PC-9 (cell line): Measurements from ENCODE around the gene BAD. TPM values are rescaled to one million over a fixed set of nuclear protein-coding genes. Genes with fewer than 3 reads are reported as not detected.
A peak's percentile ranks its signal among the peaks of the same experiment; 100 is the strongest.

ENCODE experiments used
- BruUV-seq: library from RNA; stranded (reverse); fragments of 400-500 nt; replicated peaks from 2 replicates; lab custom pipeline; 2021; lab: Mats Ljungman, UMichigan
- CTCF ChIA-PET: fragments of 300-600 bp; sonication (Branson Sonifier 250); formaldehyde crosslinking; loops from one replicate; lab custom pipeline; 2022; ENCODE audit warnings: antibody characterized with exemption; lab: Charles Lee
- POLR2A ChIA-PET: fragments of 300-600 bp; sonication (Branson Sonifier 250); formaldehyde crosslinking; loops from one replicate; lab custom pipeline; 2022; ENCODE audit warnings: antibody characterized with exemption; ENCODE audit not compliant: unreplicated experiment; lab: Charles Lee
- DNase-seq, 2 experiments: peaks; one replicate each; pipeline versions ENCODE4 v3.0.0 to v3.0.0-alpha.2; 2015 to 2022; ENCODE audit warnings: mixed read lengths in 1 of 2
- H2AFZ ChIP-seq: fragments of 200-600 bp; sonication (generic); 2 replicates; pipeline ENCODE4 v1.8.1; 2017; ENCODE audit warnings: antibody characterized with exemption
- H3F3A ChIP-seq: fragments of 200-600 bp; sonication (generic); 2 replicates; pipeline ENCODE4 v1.8.1; 2017; ENCODE audit warnings: antibody characterized with exemption, mild to moderate bottlenecking, low read depth; ENCODE audit not compliant: insufficient read depth
- H3K27ac ChIP-seq: fragments of 200-600 bp; sonication (generic); 2 replicates; pipeline ENCODE4 v1.6.1; 2016; ENCODE audit warnings: mixed run types
- H3K27me3 ChIP-seq: fragments of 200-600 bp; sonication (generic); 2 replicates; pipeline ENCODE4 v1.6.1; 2016; ENCODE audit warnings: low read depth, mixed run types; ENCODE audit not compliant: insufficient read depth
- H3K36me3 ChIP-seq: fragments of 200-600 bp; sonication (generic); 2 replicates; pipeline ENCODE4 v1.6.1; 2016; ENCODE audit warnings: low read depth, mixed run types
- H3K4me1 ChIP-seq: fragments of 200-600 bp; sonication (generic); replicated peaks from 2 replicates; pipeline ENCODE4 v1.6.1; 2016; ENCODE audit warnings: mixed run types; ENCODE audit not compliant: insufficient read depth
- H3K4me2 ChIP-seq: fragments of 200-600 bp; sonication (generic); 2 replicates; pipeline ENCODE4 v1.6.1; 2017; ENCODE audit warnings: mixed run types
- H3K4me3 ChIP-seq: fragments of 200-600 bp; sonication (generic); 2 replicates; pipeline ENCODE4 v1.6.1; 2016; ENCODE audit warnings: mixed run types
- H3K79me2 ChIP-seq: fragments of 200-600 bp; sonication (generic); 2 replicates; pipeline ENCODE4 v1.6.1; 2017; ENCODE audit warnings: low read depth, mixed run types
- H3K9me2 ChIP-seq: fragments of 200-600 bp; sonication (generic); 2 replicates; pipeline ENCODE4 v1.8.1; 2017; ENCODE audit warnings: mild to moderate bottlenecking; ENCODE audit not compliant: insufficient read depth
- H3K9me3 ChIP-seq: fragments of 200-600 bp; sonication (generic); 2 replicates; pipeline ENCODE4 v1.8.1; 2016; ENCODE audit warnings: low read depth; ENCODE audit not compliant: insufficient read depth
- H4K20me1 ChIP-seq: fragments of 200-600 bp; sonication (generic); 2 replicates; pipeline ENCODE4 v1.8.1; 2017; ENCODE audit not compliant: insufficient read depth
- CTCF ChIP-seq: fragments of 200-600 bp; sonication (generic); conservative IDR thresholded peaks from 2 replicates; pipeline ENCODE4 v1.6.1; 2017; ENCODE audit warnings: mixed run types, antibody characterized with exemption, mild to moderate bottlenecking, moderate library complexity
- EZH2 ChIP-seq: fragments of 200-600 bp; sonication (generic); IDR thresholded peaks from 2 replicates; pipeline ENCODE4 v1.8.0; 2017; ENCODE audit warnings: antibody characterized with exemption, low read depth
- intact Hi-C: fragments of 100-400 bp; cut with micrococcal nuclease; formaldehyde crosslinking; loops from one replicate; pipeline ENCODE4 v1.10.0; 2022; ENCODE audit not compliant: unreplicated experiment
- total RNA-seq: library from RNA; stranded (reverse); gene quantifications from 2 replicates; pipeline ENCODE4 v1.2.3, GENCODE V29; 2021

Gene BAD
- total RNA-seq, 1 experiment from 2014 or later, result 94.3 TPM

- Histone ChIP-seq H3K4me1 (peaks cover 25% of the 10 kb centered on the region), H4K20me1 (no peaks in the 10 kb centered on the region), H3K79me2 (peaks cover 18% of the 10 kb centered on the region), H3K27ac (peak overlapping the region; percentile 89), H3K4me2 (peak overlapping the region; percentile 91), H3K36me3 (peaks cover 1% of the 10 kb centered on the region; the same call in 1 of the 2 replicates), H3K9me3 (no peaks in the 10 kb centered on the region), H3K4me3 (peak overlapping the region; percentile 63), H3K27me3 (no peaks in the 10 kb centered on the region), H2AFZ (no peak overlapping the region; the same call in 1 of the 2 replicates), H3K9me2 (no peaks in the 10 kb centered on the region), H3F3A (peaks cover 49% of the 10 kb centered on the region)
- ChIA-PET POLR2A (interaction anchor here (0.5 to 0.6 kb wide), 2 partner anchors 52 to 654 kb away, joined by 4 to 6 read pairs; partner anchors contain the start of gene PLAAT3), CTCF (interaction anchor here (0.6 to 1.3 kb wide), 5 partner anchors 9 to 87 kb away, joined by 3 to 14 read pairs (median 6); no protein-coding TSS in a partner anchor)
- TF ChIP-seq CTCF (no peak), EZH2 (no peak)
- peak; percentile 64 to 88 for DNase-seq
- intact Hi-C loops, result no loop called here
- no TSS peak for BruUV-seq
These were observed 16.2 kb downstream of the BAD start for GRCh38 chr11:64268025-64268892.

GRCh38 chr11:64267207-64267945, 17.1 kb downstream of the BAD start:
- no peak overlapping the region for H3K27ac ChIP-seq
- no peaks in the 10 kb centered on the region for H3K27me3 ChIP-seq
- no peak for TF ChIP-seq EZH2
- BruUV-seq, result no TSS peak
- H3K4me1 ChIP-seq, result peaks cover 21% of the 10 kb centered on the region
- H3K79me2 ChIP-seq, result peaks cover 9% of the 10 kb centered on the region
- peak; percentile 26 to 89 for DNase-seq
- H2AFZ ChIP-seq, result no peak overlapping the region
- ChIA-PET POLR2A (interaction anchor here (0.5 to 0.9 kb wide), 6 partner anchors 15 to 88 kb away, joined by 3 to 11 read pairs (median 4); no protein-coding TSS in a partner anchor), CTCF (interaction anchor here (0.6 to 1.7 kb wide), 11 partner anchors 9 to 88 kb away, joined by 3 to 15 read pairs (median 3); no protein-coding TSS in a partner anchor)
- H3K9me3 ChIP-seq, result no peaks in the 10 kb centered on the region
- intact Hi-C loops, result no loop called here
- no peaks in the 10 kb centered on the region for H3K9me2 ChIP-seq
- H4K20me1 ChIP-seq, result no peaks in the 10 kb centered on the region
- peaks cover 9% of the 10 kb centered on the region; the same call in 1 of the 2 replicates for H3K36me3 ChIP-seq
- peak overlapping the region; percentile 91; the same call in 1 of the 2 replicates for H3K4me2 ChIP-seq
- H3K4me3 ChIP-seq, result no peak overlapping the region
- peaks cover 44% of the 10 kb centered on the region for H3F3A ChIP-seq

GRCh38 chr11:64266339-64266738, 18.1 kb downstream of the BAD start:
- Histone ChIP-seq H3K4me3 (no peak overlapping the region), H3K9me2 (no peaks in the 10 kb centered on the region), H3K4me2 (no peak overlapping the region), H3K4me1 (peaks cover 14% of the 10 kb centered on the region), H4K20me1 (no peaks in the 10 kb centered on the region), H2AFZ (no peak overlapping the region), H3K79me2 (no peaks in the 10 kb centered on the region), H3K36me3 (peaks cover 9% of the 10 kb centered on the region; the same call in 1 of the 2 replicates), H3F3A (peaks cover 33% of the 10 kb centered on the region), H3K27me3 (no peaks in the 10 kb centered on the region), H3K27ac (no peak overlapping the region), H3K9me3 (no peaks in the 10 kb centered on the region)
- CTCF ChIA-PET, result interaction anchor here (0.6 to 1.7 kb wide), 2 partner anchors 9 to 52 kb away, joined by 3 read pairs; no protein-coding TSS in a partner anchor
- BruUV-seq, result no TSS peak
- POLR2A ChIA-PET, result no interaction called here
- DNase-seq, result no peak
- intact Hi-C loops, result no loop called here
- no peak for TF ChIP-seq CTCF
- no peak for TF ChIP-seq EZH2
